OCI-LY3 (cell line): ENCODE data around the gene DLX5.

Experiments used
- H2AFZ ChIP-seq: fragments of 200-600, 300-600 bp; shearing (Covaris generic); 2 replicates; pipeline ENCODE4 v1.6.0; 2014; ENCODE audit warnings: antibody characterized with exemption, low read depth, low read length
- H3K27ac ChIP-seq: fragments of 200-600, 300-600 bp; sonication (generic); 2 replicates; pipeline ENCODE4 v1.5.1; 2014; ENCODE audit warnings: mild to moderate bottlenecking, low read length, moderate library complexity, mixed read lengths
- H3K27me3 ChIP-seq: fragments of 200-600, 300-600 bp; sonication (generic); 2 replicates; pipeline ENCODE4 v1.6.1; 2014; ENCODE audit warnings: low read depth, low read length, mixed read lengths
- H3K36me3 ChIP-seq: fragments of 200-600, 300-600 bp; sonication (generic); replicated peaks from 2 replicates; pipeline ENCODE3; 2014; ENCODE audit warnings: low read depth, low read length, mixed read lengths
- H3K4me1 ChIP-seq: fragments of 300-600, 200-600 bp; sonication (generic); 2 replicates; pipeline ENCODE4 v1.6.1; 2014; ENCODE audit warnings: low read length, mixed read lengths
- H3K4me2 ChIP-seq: fragments of 200-600, 300-600 bp; sonication (generic); 2 replicates; pipeline ENCODE4 v1.6.1; 2014; ENCODE audit warnings: low read length, mixed read lengths
- H3K4me3 ChIP-seq: fragments of 300-600, 200-600 bp; sonication (generic); 2 replicates; pipeline ENCODE4 v1.5.1; 2014; ENCODE audit warnings: antibody characterized with exemption, mild to moderate bottlenecking, low read length, moderate library complexity
- H3K79me2 ChIP-seq: fragments of 300-600, 200-600 bp; shearing (Covaris generic); 2 replicates; pipeline ENCODE4 v1.6.1; 2014; ENCODE audit warnings: mild to moderate bottlenecking, low read length, mixed read lengths
- H3K9ac ChIP-seq: fragments of 300-600, 200-600 bp; shearing (Covaris generic); 2 replicates; pipeline ENCODE4 v1.6.0; 2014; ENCODE audit warnings: mild to moderate bottlenecking, low read length, moderate library complexity
- H3K9me3 ChIP-seq: fragments of 200-600, 300-600 bp; shearing (Covaris generic); 2 replicates; pipeline ENCODE4 v1.6.1; 2014; ENCODE audit warnings: low read length, mixed read lengths; ENCODE audit not compliant: insufficient read depth
- H4K20me1 ChIP-seq: fragments of 200-600, 300-600 bp; sonication (generic); 2 replicates; pipeline ENCODE4 v1.6.1; 2016; ENCODE audit warnings: low read length, mixed read lengths; ENCODE audit not compliant: insufficient read depth
- CTCF ChIP-seq: fragments of 200-600, 300-600 bp; sonication (generic); IDR thresholded peaks from 2 replicates; pipeline ENCODE4 v1.5.1; 2014; ENCODE audit warnings: antibody characterized with exemption, low read length, low read depth
- EZH2phosphoT487 ChIP-seq: fragments of 200-600 bp; shearing (Covaris generic); IDR thresholded peaks from 2 replicates; pipeline ENCODE4 v1.6.1; 2018; ENCODE audit warnings: antibody characterized with exemption, mixed run types, low read depth

The DLX5 gene

DNA sequence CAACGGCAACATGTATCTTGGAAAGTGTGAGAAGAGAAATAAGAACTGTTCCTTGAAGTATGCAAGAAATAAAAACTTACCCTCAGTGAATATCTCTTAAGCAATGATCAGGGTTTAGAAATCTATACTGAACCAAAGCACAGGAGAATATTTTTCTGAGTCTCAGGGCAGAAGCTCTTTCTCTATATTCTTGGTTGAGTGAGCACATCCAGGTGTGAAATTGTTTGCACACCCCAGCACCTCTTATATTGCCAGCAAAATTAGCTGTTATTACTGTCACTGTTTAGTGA, 10.8 kb downstream of the DLX5 start:
- Histone ChIP-seq H3K79me2 (no peaks in the 10 kb centered on the region), H3K4me2 (no peak overlapping the region), H4K20me1 (no peaks in the 10 kb centered on the region), H3K27me3 (peaks cover 40% of the 10 kb centered on the region), H3K36me3 (no peaks in the 10 kb centered on the region), H3K9me3 (no peaks in the 10 kb centered on the region), H3K27ac (no peak overlapping the region), H3K4me3 (no peak overlapping the region), H3K4me1 (no peaks in the 10 kb centered on the region), H2AFZ (no peak overlapping the region), H3K9ac (no peak overlapping the region)
- TF ChIP-seq EZH2phosphoT487 (no peak), CTCF (no peak)

- Histone ChIP-seq H3K4me3 (no peak overlapping the region), H4K20me1 (no peaks in the 10 kb centered on the region), H3K27me3 (peaks cover 40% of the 10 kb centered on the region), H3K4me1 (no peaks in the 10 kb centered on the region), H3K4me2 (no peak overlapping the region), H3K79me2 (no peaks in the 10 kb centered on the region), H3K27ac (no peak overlapping the region), H3K36me3 (no peaks in the 10 kb centered on the region), H2AFZ (no peak overlapping the region), H3K9me3 (no peaks in the 10 kb centered on the region), H3K9ac (no peak overlapping the region)
- TF ChIP-seq EZH2phosphoT487 (no peak), CTCF (no peak)
Measured at GRCh38 chr7:97013134-97013844, 11.3 kb downstream of the DLX5 start.

DNA sequence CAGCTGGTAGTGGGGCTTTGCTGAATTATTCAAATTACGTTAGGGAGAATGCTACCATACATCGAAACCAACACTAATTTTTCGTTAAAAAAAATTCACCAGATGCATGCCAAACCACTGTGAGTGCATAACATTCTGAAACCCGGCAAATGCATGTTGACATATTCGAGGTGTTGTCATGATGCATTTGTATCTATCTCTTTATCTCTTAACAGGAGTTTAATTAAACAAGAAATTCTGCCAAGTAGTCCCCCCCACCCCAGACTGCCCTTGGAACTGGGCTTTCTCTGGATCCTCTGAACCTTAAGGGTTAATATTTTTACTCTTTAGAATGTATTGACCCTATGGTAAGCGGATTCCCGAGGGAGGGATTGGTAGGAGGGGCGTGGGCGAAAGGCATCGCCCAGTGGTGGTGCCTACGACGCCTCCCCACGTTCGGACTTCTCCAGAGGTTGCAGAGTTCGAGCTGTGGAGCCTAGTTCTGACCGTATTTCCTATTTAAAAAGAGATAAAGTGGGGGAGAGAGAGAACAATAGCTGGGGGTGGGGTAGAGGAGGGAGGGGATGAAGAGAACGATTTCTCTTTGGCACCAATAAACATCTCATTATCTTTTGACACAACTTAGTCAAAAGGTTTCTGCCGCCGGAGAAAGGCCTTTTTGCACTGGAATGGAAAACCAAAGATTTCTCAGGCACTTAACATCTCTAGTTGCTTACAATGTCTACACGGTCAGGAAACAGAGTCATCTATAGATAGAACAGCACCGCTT, 12.1 kb downstream of the DLX5 start:
- Histone ChIP-seq H4K20me1 (no peaks in the 10 kb centered on the region), H3K27me3 (peaks cover 40% of the 10 kb centered on the region), H3K9me3 (no peaks in the 10 kb centered on the region), H3K36me3 (no peaks in the 10 kb centered on the region), H3K27ac (no peak overlapping the region), H3K4me1 (no peaks in the 10 kb centered on the region), H3K4me2 (no peak overlapping the region), H3K79me2 (no peaks in the 10 kb centered on the region), H3K9ac (no peak overlapping the region), H2AFZ (no peak overlapping the region), H3K4me3 (no peak overlapping the region)
- no peak for TF ChIP-seq EZH2phosphoT487
- no peak for TF ChIP-seq CTCF

DNA sequence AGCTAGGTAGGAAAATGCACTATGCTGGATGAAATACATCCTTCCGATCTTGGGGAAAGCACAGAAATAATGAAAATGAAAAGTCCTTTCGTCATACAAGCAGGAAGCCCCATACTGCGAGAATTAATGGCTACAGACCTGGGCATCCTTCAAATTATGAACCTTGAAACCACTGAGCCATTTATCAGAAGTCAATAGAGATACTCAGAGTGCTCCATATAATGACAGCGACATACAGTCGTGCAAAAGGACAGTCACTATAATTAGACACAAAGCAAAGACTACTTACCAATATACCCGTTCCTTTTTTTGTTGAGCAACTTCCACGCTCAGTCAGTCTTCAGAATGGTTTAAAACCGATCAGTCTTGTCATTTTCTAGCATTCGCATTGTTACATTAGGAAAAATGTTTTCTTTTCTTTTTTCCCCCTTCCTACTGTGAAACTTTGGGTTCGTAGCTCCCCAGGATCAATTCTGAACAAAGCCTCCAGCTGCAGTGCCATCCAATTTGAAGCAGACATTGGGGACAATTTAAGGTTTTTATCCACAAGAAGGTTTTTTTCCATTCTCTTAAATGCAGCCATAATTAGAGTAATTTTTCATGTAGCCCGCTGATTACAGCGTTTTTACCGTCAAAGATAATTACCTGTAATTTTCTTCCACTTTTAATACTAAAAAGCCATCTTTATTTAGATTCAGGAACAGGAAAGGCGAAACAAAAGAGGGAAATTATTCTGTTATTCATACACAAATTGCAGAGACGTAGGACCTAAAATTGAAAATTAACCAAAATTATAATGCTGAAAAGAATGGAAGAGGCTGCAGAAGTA, 12.9 kb downstream of the DLX5 start:
- Histone ChIP-seq H3K79me2 (no peaks in the 10 kb centered on the region), H3K9ac (no peak overlapping the region), H3K27ac (no peak overlapping the region), H4K20me1 (no peaks in the 10 kb centered on the region), H3K4me3 (no peak overlapping the region), H3K4me2 (no peak overlapping the region), H3K9me3 (no peaks in the 10 kb centered on the region), H3K27me3 (peaks cover 40% of the 10 kb centered on the region), H3K36me3 (no peaks in the 10 kb centered on the region), H2AFZ (no peak overlapping the region), H3K4me1 (no peaks in the 10 kb centered on the region)
- TF ChIP-seq CTCF (no peak), EZH2phosphoT487 (no peak)
